Mammary epithelial cell (primary cell): Measurements from ENCODE around the gene OCA2.

Experiments used
- CTCF ChIP-seq, 2 donors: IDR thresholded peaks in 1 of 2; conservative IDR thresholded peaks in 1 of 2; 2 replicates each; pipeline ENCODE4 v1.5.1; 2011 to 2012; ENCODE audit warnings: inconsistent platforms in 2 of 2, low read length in 2 of 2, mild to moderate bottlenecking in 2 of 2, control low read depth in 1 of 2, low read depth in 1 of 2; ENCODE audit not compliant: insufficient read depth in 1 of 2; ENCODE audit errors: extremely low read depth in 1 of 2
- EZH2 ChIP-seq: IDR thresholded peaks from 2 replicates; pipeline ENCODE4 v1.6.1; 2012; ENCODE audit warnings: low read length, inconsistent platforms, borderline replicate concordance

- no peak for TF ChIP-seq CTCF (conservative IDR thresholded peaks at IDR 0.05 in 1 of 2, IDR thresholded peaks at IDR 0.05 in 1 of 2; ENCODE audit: extremely low read depth in 1 of 2, insufficient read depth in 1 of 2, low read depth in 1 of 2, low read length in 2 of 2)
- no peak for TF ChIP-seq EZH2
Observed at GRCh38 chr15:27734785-27735495, 364.2 kb downstream of the OCA2 start.
